GM23338 (cell line): Measurements from ENCODE around the gene DCAF10. TPM values are rescaled to one million over a fixed set of nuclear protein-coding genes. Genes with fewer than 3 reads are reported as not detected.

Source experiments
- ATAC-seq: fragments of 200-7000 bp; cut with Tn5 transposase; 3 replicates; pipeline ENCODE4 v1.9.1; 2020
- DNase-seq: peaks from one replicate; pipeline ENCODE4 v3.0.0-alpha.2; 2015; ENCODE audit warnings: low spot score
- H2AFZ ChIP-seq: fragments of 200-600 bp; sonication (generic); 2 replicates; pipeline ENCODE4 v1.8.0; 2016; ENCODE audit warnings: antibody characterized with exemption, mild to moderate bottlenecking, moderate library complexity
- H3F3A ChIP-seq: fragments of 200-600 bp; sonication (generic); replicated peaks from 2 replicates; pipeline ENCODE4 v1.8.0; 2017; ENCODE audit warnings: antibody characterized with exemption, mixed run types, low read depth
- H3K27ac ChIP-seq: fragments of 200-600 bp; sonication (generic); 2 replicates; pipeline ENCODE4 v1.6.1; 2016; ENCODE audit warnings: low read depth
- H3K27me3 ChIP-seq: fragments of 200-600 bp; sonication (generic); 2 replicates; pipeline ENCODE4 v1.8.0; 2016; ENCODE audit warnings: mild to moderate bottlenecking, mixed run types, moderate library complexity; ENCODE audit not compliant: insufficient read depth
- H3K36me3 ChIP-seq: fragments of 200-600 bp; sonication (generic); 2 replicates; pipeline ENCODE4 v1.8.0; 2016; ENCODE audit warnings: mild to moderate bottlenecking; ENCODE audit not compliant: insufficient read depth
- H3K4me1 ChIP-seq: fragments of 200-600 bp; sonication (generic); 2 replicates; pipeline ENCODE4 v1.8.0; 2016; ENCODE audit warnings: mild to moderate bottlenecking, moderate library complexity; ENCODE audit not compliant: insufficient read depth
- H3K4me2 ChIP-seq: fragments of 200-600 bp; sonication (generic); 2 replicates; pipeline ENCODE4 v1.7.1; 2017; ENCODE audit warnings: mixed run types
- H3K4me3 ChIP-seq: fragments of 200-600 bp; sonication (generic); 2 replicates; pipeline ENCODE4 v1.6.1; 2016; ENCODE audit warnings: mixed run types
- H3K79me2 ChIP-seq: fragments of 200-600 bp; sonication (generic); replicated peaks from 2 replicates; pipeline ENCODE4 v1.8.0; 2017; ENCODE audit warnings: mild to moderate bottlenecking; ENCODE audit not compliant: insufficient read depth
- H3K9me2 ChIP-seq: fragments of 200-600 bp; sonication (generic); 2 replicates; pipeline ENCODE4 v1.8.0; 2017; ENCODE audit not compliant: insufficient read depth
- H4K20me1 ChIP-seq: fragments of 200-600 bp; sonication (generic); replicated peaks from 2 replicates; pipeline ENCODE4 v1.8.0; 2017; ENCODE audit warnings: mild to moderate bottlenecking; ENCODE audit not compliant: insufficient read depth
- H3K27ac Mint-ChIP-seq: 2 replicates; pipeline ENCODE4 v1.8.0; 2020; ENCODE audit warnings: inconsistent platforms, mild to moderate bottlenecking, moderate library complexity, mixed read lengths
- H3K27me3 Mint-ChIP-seq: 3 replicates; pipeline ENCODE4 v1.8.0; 2022; ENCODE audit warnings: low read depth, mild to moderate bottlenecking, moderate library complexity, mixed read lengths, inconsistent platforms; ENCODE audit not compliant: insufficient read depth, poor library complexity
- H3K36me3 Mint-ChIP-seq: 3 replicates; pipeline ENCODE4 v1.8.0; 2021; ENCODE audit warnings: low read depth, mild to moderate bottlenecking, inconsistent platforms, moderate library complexity, mixed read lengths
- H3K4me1 Mint-ChIP-seq: 3 replicates; pipeline ENCODE4 v1.8.0; 2020; ENCODE audit warnings: mild to moderate bottlenecking, inconsistent platforms, mixed read lengths
- H3K4me3 Mint-ChIP-seq: 3 replicates; pipeline ENCODE4 v1.8.0; 2021; ENCODE audit warnings: moderate library complexity, mild to moderate bottlenecking, inconsistent platforms, mixed read lengths
- H3K9me3 Mint-ChIP-seq: 3 replicates; pipeline ENCODE4 v1.8.0; 2020; ENCODE audit warnings: moderate library complexity, mild to moderate bottlenecking, inconsistent platforms, mixed read lengths
- CREB1 ChIP-seq: fragments of 250-450 bp; sonication (Bioruptor Pico); IDR thresholded peaks from 2 replicates; pipeline ENCODE4 v1.5.0; 2020; ENCODE audit warnings: low read depth, mild to moderate bottlenecking, moderate library complexity
- CTCF ChIP-seq, 2 experiments: fragments of 200-600 bp in 1 of 2; sonication (generic) in 1 of 2; conservative IDR thresholded peaks; 2 replicates each; pipeline versions ENCODE4 v1.5.1 to v1.6.1; 2016 to 2017; ENCODE audit warnings: antibody characterized with exemption in 2 of 2, low read depth in 2 of 2, mild to moderate bottlenecking in 2 of 2, moderate library complexity in 1 of 2
- ETS1 ChIP-seq: IDR thresholded peaks from 2 replicates; pipeline ENCODE4 v1.6.1; 2016; ENCODE audit warnings: antibody characterized with exemption
- EZH2 ChIP-seq: fragments of 200-600 bp; sonication (generic); IDR thresholded peaks from one replicate; pipeline ENCODE4 v1.8.0; 2017; ENCODE audit warnings: antibody characterized with exemption, mild to moderate bottlenecking, low read depth; ENCODE audit not compliant: unreplicated experiment
- EZH2phosphoT487 ChIP-seq: fragments of 200-600 bp; sonication (generic); IDR thresholded peaks from one replicate; pipeline ENCODE4 v1.8.1; 2018; ENCODE audit warnings: antibody characterized with exemption; ENCODE audit not compliant: unreplicated experiment
- JUNB ChIP-seq: IDR thresholded peaks from one replicate; pipeline ENCODE4 v1.6.1; 2016; ENCODE audit warnings: antibody characterized with exemption; ENCODE audit not compliant: unreplicated experiment
- NANOG ChIP-seq: IDR thresholded peaks from 2 replicates; pipeline ENCODE4 v1.6.1; 2016; ENCODE audit warnings: antibody characterized with exemption, borderline replicate concordance
- POLR2AphosphoS5 ChIP-seq: IDR thresholded peaks from 2 replicates; pipeline ENCODE4 v1.6.1; 2016; ENCODE audit warnings: antibody characterized with exemption, low read depth
- REST ChIP-seq: IDR thresholded peaks from one replicate; pipeline ENCODE4 v1.6.1; 2018; ENCODE audit warnings: antibody characterized with exemption; ENCODE audit not compliant: unreplicated experiment
- STAT1 ChIP-seq: IDR thresholded peaks from one replicate; pipeline ENCODE4 v1.6.1; 2016; ENCODE audit warnings: antibody characterized with exemption; ENCODE audit not compliant: unreplicated experiment
- ZNF114 ChIP-seq: fragments of 250-450 bp; sonication (Bioruptor Pico); IDR thresholded peaks from 2 replicates; pipeline ENCODE4 v1.5.0; 2020; ENCODE audit warnings: mild to moderate bottlenecking, moderate library complexity
- ZNF331 ChIP-seq: fragments of 250-450 bp; sonication (Bioruptor Pico); IDR thresholded peaks from 2 replicates; pipeline ENCODE4 v1.5.0; 2020; ENCODE audit warnings: low read depth, mild to moderate bottlenecking, moderate library complexity
- ZNF462 ChIP-seq: fragments of 250-450 bp; sonication (Bioruptor Pico); IDR thresholded peaks from 2 replicates; pipeline ENCODE4 v1.5.0; 2020; ENCODE audit warnings: mild to moderate bottlenecking, moderate library complexity
- polyA plus RNA-seq: library from polyadenylated mRNA; unstranded; fragments of >200 nt; fragmentation: Nextera tagmentation; extraction: Ambion mirVana; gene quantifications from 2 replicates; pipeline ENCODE4 v1.2.1, GENCODE V29; 2016
- total RNA-seq: library from RNA; depleted of rRNA; stranded (reverse); fragments of >200 nt; shearing (Covaris generic); gene quantifications from 2 replicates; pipeline ENCODE4 v1.2.3, GENCODE V29; 2014

Gene DCAF10
- total and polyA plus RNA-seq, 2 experiments from 2014 or later: 6.6 to 11.5 TPM

GRCh38 chr9:37840560-37841194 lies 40.1 kb downstream of the DCAF10 start:
- TF ChIP-seq ETS1: no peak
- TF ChIP-seq CREB1 (CRISPR knock-in tag): no peak
- no peak for TF ChIP-seq ZNF331 (CRISPR knock-in tag)
- no peak for TF ChIP-seq CTCF (conservative IDR thresholded peaks at IDR 0.05; ENCODE audit: low read depth in 2 of 2)
- no peak for TF ChIP-seq EZH2
- no peak for TF ChIP-seq POLR2AphosphoS5
- TF ChIP-seq REST: no peak
- no peak for TF ChIP-seq NANOG
- TF ChIP-seq EZH2phosphoT487: no peak
- no peak for TF ChIP-seq ZNF114 (CRISPR knock-in tag)
- no peak for TF ChIP-seq JUNB
- TF ChIP-seq STAT1: no peak
- no peak for TF ChIP-seq ZNF462
- DNase-seq: no peak
- Histone ChIP-seq H3K36me3 (no peaks in the 10 kb centered on the region; the same call in 1 of the 2 replicates), H3K4me3 (no peak overlapping the region), H3K27me3 (no peaks in the 10 kb centered on the region), H2AFZ (no peak overlapping the region), H3K4me2 (no peak overlapping the region), H3K4me1 (no peaks in the 10 kb centered on the region), H3F3A (no peaks in the 10 kb centered on the region), H4K20me1 (no peaks in the 10 kb centered on the region; the same call in 1 of the 2 replicates), H3K27ac (no peak overlapping the region), H3K9me2 (no peaks in the 10 kb centered on the region), H3K79me2 (no peaks in the 10 kb centered on the region)
- Mint-ChIP-seq H3K36me3 (no peaks in the 10 kb centered on the region), H3K27ac (no peak overlapping the region), H3K4me3 (no peak overlapping the region), H3K27me3 (no peaks in the 10 kb centered on the region), H3K9me3 (no peaks in the 10 kb centered on the region), H3K4me1 (no peaks in the 10 kb centered on the region)
- no peak for ATAC-seq
